HepG2 (cell line): ENCODE data around the gene DAB2IP. TPM values are rescaled to one million over a fixed set of nuclear protein-coding genes. Genes with fewer than 3 reads are reported as not detected.

ENCODE experiments used
- DR1 ChIP-seq: sonication (generic); formaldehyde crosslinking; IDR thresholded peaks from 2 replicates; pipeline ENCODE4 v1.8.0; 2021; ENCODE audit warnings: mild to moderate bottlenecking, missing genetic modification reagents, inconsistent platforms
- RAD21 ChIP-seq: fragments of 450-650 bp; formaldehyde crosslinking; IDR thresholded peaks from 2 replicates; pipeline ENCODE4 v1.5.0; 2020; ENCODE audit warnings: mild to moderate bottlenecking
- RXRB ChIP-seq: IDR thresholded peaks from 2 replicates; pipeline ENCODE4 v1.6.1; 2016; ENCODE audit warnings: borderline replicate concordance, missing genetic modification reagents, missing compliant biosample characterization
- SP5 ChIP-seq: IDR thresholded peaks from 2 replicates; pipeline ENCODE4 v1.6.1; 2016; ENCODE audit warnings: low read depth, borderline replicate concordance
- ZNF263 ChIP-seq: sonication (generic); formaldehyde crosslinking; IDR thresholded peaks from 2 replicates; pipeline ENCODE4 v1.4.0; 2020; ENCODE audit warnings: missing genetic modification reagents
- ZNF672 ChIP-seq: sonication (generic); formaldehyde crosslinking; IDR thresholded peaks from 2 replicates; pipeline ENCODE4 v1.8.1; 2022; ENCODE audit warnings: missing genetic modification reagents
- ZNF674 ChIP-seq: sonication (generic); formaldehyde crosslinking; IDR thresholded peaks from 2 replicates; pipeline ENCODE4 v1.5.0; 2020; ENCODE audit warnings: low read depth, mild to moderate bottlenecking, missing genetic modification reagents
- polyA plus RNA-seq, 8 experiments: library from polyadenylated mRNA; depleted of rRNA in 3 of 8; stranded (reverse) in 7 of 8; unstranded in 1 of 8; fragments of >200 nt; fragmentation: Illumina TruSeq in 4 of 8; extraction: Trizol in 4 of 8; gene quantifications; 2 replicates each; pipeline versions ENCODE4 v1.2.1 to v1.2.3, GENCODE V29; 2011 to 2016; ENCODE audit warnings: low read depth in 4 of 8, missing spikeins in 1 of 8, mixed read lengths in 1 of 8; ENCODE audit not compliant: insufficient read depth in 1 of 8
- total RNA-seq, 5 experiments: library from RNA; depleted of rRNA; stranded (reverse); fragments of >200 nt; fragmentation: Illumina TruSeq; extraction: Trizol; gene quantifications; 2 replicates each; pipeline ENCODE4 v1.2.3, GENCODE V29; 2016; ENCODE audit warnings: low read depth in 1 of 5
- TF ChIP-seq, protein P1 (sequence below): sonication (generic); formaldehyde crosslinking; IDR thresholded peaks from 2 replicates; pipeline ENCODE4 v1.9.0; 2022; ENCODE audit warnings: low read depth, missing genetic modification reagents
- TF ChIP-seq, protein P2 (sequence below): sonication (generic); formaldehyde crosslinking; IDR thresholded peaks from 2 replicates; pipeline ENCODE4 v1.4.0; 2020; ENCODE audit warnings: missing genetic modification reagents, borderline replicate concordance
- TF ChIP-seq, protein P3 (sequence below): sonication (generic); formaldehyde crosslinking; IDR thresholded peaks from 2 replicates; pipeline ENCODE4 v1.5.1; 2020; ENCODE audit warnings: mild to moderate bottlenecking, missing genetic modification reagents, borderline replicate concordance
- TF ChIP-seq, protein P4 (sequence below): sonication (generic); formaldehyde crosslinking; IDR thresholded peaks from 2 replicates; pipeline ENCODE4 v1.5.1; 2020; ENCODE audit warnings: missing genetic modification reagents, mild to moderate bottlenecking, borderline replicate concordance
- TF ChIP-seq, protein P5 (sequence below): sonication (generic); formaldehyde crosslinking; IDR thresholded peaks from 2 replicates; pipeline ENCODE4 v1.4.0; 2020; ENCODE audit warnings: missing genetic modification reagents, borderline replicate concordance
- TF ChIP-seq, protein P6 (sequence below): IDR thresholded peaks from 2 replicates; pipeline ENCODE4 v1.6.1; 2016; ENCODE audit warnings: low read depth, borderline replicate concordance

DAB2IP gene
- total and polyA plus RNA-seq, 2 of the 13 experiments (the other 11 are each of a cell fraction or from before 2014, with no cell fraction given) = 25.3 to 37.9 TPM

DNA sequence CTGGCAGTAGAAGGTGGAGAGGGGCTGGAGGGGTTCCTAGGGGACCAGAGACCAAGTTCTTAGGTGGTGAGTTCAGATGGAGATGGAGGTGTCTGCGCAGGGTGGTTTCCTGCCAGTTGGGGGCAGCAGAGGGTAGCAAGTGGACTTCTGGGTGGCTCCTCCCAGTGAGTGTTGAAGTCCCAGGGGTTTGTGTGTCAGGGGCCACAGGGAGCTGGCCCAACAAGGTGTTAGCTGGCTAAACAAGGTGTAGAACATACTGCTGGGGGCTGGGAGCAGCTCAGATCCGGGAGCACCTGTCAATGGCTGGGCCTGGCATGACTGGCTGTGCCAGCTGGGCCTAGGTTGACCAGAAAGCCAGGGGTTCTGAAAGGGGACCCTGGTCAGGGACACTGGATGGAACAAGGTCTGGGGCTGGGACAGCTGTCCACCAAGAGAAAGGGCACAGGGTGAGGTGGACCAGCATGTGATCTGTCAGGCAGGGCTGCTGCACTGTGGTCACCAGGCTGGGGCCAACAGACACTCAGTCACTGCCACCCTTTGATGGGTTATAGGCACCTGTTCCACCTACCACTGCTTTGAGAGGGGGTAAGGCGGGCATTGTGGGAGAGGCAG lies 35.6 kb downstream of the DAB2IP start (continued):
- TF ChIP-seq, protein P1, sequence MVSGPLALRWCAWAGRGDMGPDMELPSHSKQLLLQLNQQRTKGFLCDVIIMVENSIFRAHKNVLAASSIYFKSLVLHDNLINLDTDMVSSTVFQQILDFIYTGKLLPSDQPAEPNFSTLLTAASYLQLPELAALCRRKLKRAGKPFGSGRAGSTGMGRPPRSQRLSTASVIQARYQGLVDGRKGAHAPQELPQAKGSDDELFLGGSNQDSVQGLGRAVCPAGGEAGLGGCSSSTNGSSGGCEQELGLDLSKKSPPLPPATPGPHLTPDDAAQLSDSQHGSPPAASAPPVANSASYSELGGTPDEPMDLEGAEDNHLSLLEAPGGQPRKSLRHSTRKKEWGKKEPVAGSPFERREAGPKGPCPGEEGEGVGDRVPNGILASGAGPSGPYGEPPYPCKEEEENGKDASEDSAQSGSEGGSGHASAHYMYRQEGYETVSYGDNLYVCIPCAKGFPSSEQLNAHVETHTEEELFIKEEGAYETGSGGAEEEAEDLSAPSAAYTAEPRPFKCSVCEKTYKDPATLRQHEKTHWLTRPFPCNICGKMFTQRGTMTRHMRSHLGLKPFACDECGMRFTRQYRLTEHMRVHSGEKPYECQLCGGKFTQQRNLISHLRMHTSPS = peak; percentile 18; the same call in 1 of the 2 replicates
- TF ChIP-seq RXRB (peak; percentile 48; the same call in 1 of the 2 replicates), RAD21 (CRISPR knock-in tag) (peak; percentile 75), ZNF672 (CRISPR knock-in tag) (no peak), ZNF674 (no peak), SP5 (CRISPR knock-in tag) (peak; percentile 40; the same call in 1 of the 2 replicates), DR1 (CRISPR knock-in tag) (no peak), ZNF263 (CRISPR knock-in tag) (peak; percentile 75; the same call in 1 of the 2 replicates)
- TF ChIP-seq, protein P2, sequence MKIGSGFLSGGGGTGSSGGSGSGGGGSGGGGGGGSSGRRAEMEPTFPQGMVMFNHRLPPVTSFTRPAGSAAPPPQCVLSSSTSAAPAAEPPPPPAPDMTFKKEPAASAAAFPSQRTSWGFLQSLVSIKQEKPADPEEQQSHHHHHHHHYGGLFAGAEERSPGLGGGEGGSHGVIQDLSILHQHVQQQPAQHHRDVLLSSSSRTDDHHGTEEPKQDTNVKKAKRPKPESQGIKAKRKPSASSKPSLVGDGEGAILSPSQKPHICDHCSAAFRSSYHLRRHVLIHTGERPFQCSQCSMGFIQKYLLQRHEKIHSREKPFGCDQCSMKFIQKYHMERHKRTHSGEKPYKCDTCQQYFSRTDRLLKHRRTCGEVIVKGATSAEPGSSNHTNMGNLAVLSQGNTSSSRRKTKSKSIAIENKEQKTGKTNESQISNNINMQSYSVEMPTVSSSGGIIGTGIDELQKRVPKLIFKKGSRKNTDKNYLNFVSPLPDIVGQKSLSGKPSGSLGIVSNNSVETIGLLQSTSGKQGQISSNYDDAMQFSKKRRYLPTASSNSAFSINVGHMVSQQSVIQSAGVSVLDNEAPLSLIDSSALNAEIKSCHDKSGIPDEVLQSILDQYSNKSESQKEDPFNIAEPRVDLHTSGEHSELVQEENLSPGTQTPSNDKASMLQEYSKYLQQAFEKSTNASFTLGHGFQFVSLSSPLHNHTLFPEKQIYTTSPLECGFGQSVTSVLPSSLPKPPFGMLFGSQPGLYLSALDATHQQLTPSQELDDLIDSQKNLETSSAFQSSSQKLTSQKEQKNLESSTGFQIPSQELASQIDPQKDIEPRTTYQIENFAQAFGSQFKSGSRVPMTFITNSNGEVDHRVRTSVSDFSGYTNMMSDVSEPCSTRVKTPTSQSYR (CRISPR knock-in tag) = no peak
- TF ChIP-seq, protein P3, sequence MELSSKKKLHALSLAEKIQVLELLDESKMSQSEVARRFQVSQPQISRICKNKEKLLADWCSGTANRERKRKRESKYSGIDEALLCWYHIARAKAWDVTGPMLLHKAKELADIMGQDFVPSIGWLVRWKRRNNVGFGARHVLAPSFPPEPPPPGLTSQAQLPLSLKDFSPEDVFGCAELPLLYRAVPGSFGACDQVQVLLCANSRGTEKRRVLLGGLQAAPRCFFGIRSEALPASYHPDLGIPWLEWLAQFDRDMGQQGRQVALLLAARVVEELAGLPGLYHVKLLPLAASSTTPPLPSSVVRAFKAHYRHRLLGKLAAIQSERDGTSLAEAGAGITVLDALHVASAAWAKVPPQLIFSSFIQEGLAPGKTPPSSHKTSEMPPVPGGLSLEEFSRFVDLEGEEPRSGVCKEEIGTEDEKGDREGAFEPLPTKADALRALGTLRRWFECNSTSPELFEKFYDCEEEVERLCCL (CRISPR knock-in tag) = no peak
- TF ChIP-seq, protein P4, sequence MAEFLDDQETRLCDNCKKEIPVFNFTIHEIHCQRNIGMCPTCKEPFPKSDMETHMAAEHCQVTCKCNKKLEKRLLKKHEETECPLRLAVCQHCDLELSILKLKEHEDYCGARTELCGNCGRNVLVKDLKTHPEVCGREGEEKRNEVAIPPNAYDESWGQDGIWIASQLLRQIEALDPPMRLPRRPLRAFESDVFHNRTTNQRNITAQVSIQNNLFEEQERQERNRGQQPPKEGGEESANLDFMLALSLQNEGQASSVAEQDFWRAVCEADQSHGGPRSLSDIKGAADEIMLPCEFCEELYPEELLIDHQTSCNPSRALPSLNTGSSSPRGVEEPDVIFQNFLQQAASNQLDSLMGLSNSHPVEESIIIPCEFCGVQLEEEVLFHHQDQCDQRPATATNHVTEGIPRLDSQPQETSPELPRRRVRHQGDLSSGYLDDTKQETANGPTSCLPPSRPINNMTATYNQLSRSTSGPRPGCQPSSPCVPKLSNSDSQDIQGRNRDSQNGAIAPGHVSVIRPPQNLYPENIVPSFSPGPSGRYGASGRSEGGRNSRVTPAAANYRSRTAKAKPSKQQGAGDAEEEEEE (CRISPR knock-in tag) = no peak
- TF ChIP-seq, protein P5, sequence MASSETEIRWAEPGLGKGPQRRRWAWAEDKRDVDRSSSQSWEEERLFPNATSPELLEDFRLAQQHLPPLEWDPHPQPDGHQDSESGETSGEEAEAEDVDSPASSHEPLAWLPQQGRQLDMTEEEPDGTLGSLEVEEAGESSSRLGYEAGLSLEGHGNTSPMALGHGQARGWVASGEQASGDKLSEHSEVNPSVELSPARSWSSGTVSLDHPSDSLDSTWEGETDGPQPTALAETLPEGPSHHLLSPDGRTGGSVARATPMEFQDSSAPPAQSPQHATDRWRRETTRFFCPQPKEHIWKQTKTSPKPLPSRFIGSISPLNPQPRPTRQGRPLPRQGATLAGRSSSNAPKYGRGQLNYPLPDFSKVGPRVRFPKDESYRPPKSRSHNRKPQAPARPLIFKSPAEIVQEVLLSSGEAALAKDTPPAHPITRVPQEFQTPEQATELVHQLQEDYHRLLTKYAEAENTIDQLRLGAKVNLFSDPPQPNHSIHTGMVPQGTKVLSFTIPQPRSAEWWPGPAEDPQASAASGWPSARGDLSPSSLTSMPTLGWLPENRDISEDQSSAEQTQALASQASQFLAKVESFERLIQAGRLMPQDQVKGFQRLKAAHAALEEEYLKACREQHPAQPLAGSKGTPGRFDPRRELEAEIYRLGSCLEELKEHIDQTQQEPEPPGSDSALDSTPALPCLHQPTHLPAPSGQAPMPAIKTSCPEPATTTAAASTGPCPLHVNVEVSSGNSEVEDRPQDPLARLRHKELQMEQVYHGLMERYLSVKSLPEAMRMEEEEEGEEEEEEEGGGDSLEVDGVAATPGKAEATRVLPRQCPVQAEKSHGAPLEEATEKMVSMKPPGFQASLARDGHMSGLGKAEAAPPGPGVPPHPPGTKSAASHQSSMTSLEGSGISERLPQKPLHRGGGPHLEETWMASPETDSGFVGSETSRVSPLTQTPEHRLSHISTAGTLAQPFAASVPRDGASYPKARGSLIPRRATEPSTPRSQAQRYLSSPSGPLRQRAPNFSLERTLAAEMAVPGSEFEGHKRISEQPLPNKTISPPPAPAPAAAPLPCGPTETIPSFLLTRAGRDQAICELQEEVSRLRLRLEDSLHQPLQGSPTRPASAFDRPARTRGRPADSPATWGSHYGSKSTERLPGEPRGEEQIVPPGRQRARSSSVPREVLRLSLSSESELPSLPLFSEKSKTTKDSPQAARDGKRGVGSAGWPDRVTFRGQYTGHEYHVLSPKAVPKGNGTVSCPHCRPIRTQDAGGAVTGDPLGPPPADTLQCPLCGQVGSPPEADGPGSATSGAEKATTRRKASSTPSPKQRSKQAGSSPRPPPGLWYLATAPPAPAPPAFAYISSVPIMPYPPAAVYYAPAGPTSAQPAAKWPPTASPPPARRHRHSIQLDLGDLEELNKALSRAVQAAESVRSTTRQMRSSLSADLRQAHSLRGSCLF = no peak
- TF ChIP-seq, protein P6, sequence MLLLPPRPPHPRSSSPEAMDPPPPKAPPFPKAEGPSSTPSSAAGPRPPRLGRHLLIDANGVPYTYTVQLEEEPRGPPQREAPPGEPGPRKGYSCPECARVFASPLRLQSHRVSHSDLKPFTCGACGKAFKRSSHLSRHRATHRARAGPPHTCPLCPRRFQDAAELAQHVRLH (CRISPR knock-in tag) = peak; percentile 39; the same call in 1 of the 2 replicates
